Retinal pigment epithelial cell (primary cell): Measurements from ENCODE around the gene FAM117B.
"Not testable (repeated sequence)": the region's sequence is repeated elsewhere in the genome, so short reads cannot be mapped to it uniquely, and the experiment has no call there.

Experiments
- DNase-seq: peaks from one replicate; pipeline ENCODE4 v3.0.0-alpha.2; 2010; ENCODE audit warnings: low read depth
- H3K4me3 ChIP-seq: 2 replicates; pipeline ENCODE4 v1.5.1; 2011; ENCODE audit warnings: mild to moderate bottlenecking, low read length, control low read depth, moderate library complexity
- TF ChIP-seq, protein P1 (sequence below): conservative IDR thresholded peaks from 2 replicates; pipeline ENCODE4 v1.5.1; 2011; ENCODE audit warnings: low read depth, low read length, control low read depth, inconsistent platforms

The FAM117B gene

GRCh38 chr2:202700075-202700901 is 65.5 kb downstream of the FAM117B start:
- no peak overlapping the region for H3K4me3 ChIP-seq
- no peak for DNase-seq

GRCh38 chr2:202703091-202703490 is 68.3 kb downstream of the FAM117B start:
- H3K4me3 ChIP-seq, result no peak overlapping the region
- no peak for DNase-seq
- TF ChIP-seq, protein P1, sequence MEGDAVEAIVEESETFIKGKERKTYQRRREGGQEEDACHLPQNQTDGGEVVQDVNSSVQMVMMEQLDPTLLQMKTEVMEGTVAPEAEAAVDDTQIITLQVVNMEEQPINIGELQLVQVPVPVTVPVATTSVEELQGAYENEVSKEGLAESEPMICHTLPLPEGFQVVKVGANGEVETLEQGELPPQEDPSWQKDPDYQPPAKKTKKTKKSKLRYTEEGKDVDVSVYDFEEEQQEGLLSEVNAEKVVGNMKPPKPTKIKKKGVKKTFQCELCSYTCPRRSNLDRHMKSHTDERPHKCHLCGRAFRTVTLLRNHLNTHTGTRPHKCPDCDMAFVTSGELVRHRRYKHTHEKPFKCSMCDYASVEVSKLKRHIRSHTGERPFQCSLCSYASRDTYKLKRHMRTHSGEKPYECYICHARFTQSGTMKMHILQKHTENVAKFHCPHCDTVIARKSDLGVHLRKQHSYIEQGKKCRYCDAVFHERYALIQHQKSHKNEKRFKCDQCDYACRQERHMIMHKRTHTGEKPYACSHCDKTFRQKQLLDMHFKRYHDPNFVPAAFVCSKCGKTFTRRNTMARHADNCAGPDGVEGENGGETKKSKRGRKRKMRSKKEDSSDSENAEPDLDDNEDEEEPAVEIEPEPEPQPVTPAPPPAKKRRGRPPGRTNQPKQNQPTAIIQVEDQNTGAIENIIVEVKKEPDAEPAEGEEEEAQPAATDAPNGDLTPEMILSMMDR, result no peak

More at GRCh38 chr2:202700075-202700901, 65.5 kb downstream of the FAM117B start:
- TF ChIP-seq, protein P1, result no peak

- no peak for DNase-seq
- TF ChIP-seq, protein P1, result no peak
- H3K4me3 ChIP-seq, result no peak overlapping the region
Observed at GRCh38 chr2:202704248-202704647, 69.5 kb downstream of the FAM117B start.

DNA sequence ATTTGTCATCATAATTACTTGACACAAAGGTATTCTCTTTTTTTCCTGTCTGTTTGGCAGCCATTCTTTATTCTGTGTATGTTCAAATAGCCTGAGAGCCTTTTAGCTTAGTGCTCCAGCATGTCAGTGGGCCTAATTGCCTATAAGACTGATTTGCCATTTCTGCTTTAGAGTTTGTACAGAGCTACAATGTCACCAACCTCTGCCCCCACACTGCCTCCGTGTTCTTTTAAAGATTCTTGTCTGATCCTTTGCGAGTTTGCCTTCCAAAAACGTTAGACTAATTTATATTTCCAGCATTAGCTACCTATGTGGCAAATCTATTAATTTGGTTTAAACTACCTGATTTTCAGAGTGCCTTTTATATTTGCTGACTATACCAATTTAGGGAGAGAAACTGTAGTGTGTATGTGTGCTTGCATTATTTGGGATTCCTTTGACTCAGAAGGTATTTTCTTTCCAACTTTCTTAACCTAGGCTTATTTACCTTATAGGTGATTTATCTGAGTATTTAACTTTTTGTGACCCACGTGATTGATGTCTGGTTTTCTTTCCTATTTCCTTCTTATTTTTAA is 70.8 kb downstream of the FAM117B start:
- TF ChIP-seq, protein P1, result no peak
- H3K4me3 ChIP-seq, result no peak overlapping the region
- no peak for DNase-seq

GRCh38 chr2:202714971-202715935 is 80.5 kb downstream of the FAM117B start:
- not testable (repeated sequence) for H3K4me3 ChIP-seq, DNase-seq

- H3K4me3 ChIP-seq, result no peak overlapping the region
- DNase-seq, result no peak
- TF ChIP-seq, protein P1, result no peak
Observed at GRCh38 chr2:202716114-202716718, 81.4 kb downstream of the FAM117B start.
